H7 (cell line): ENCODE data around the gene GYG2. TPM values are rescaled to one million over a fixed set of nuclear protein-coding genes. Genes with fewer than 3 reads are reported as not detected.
"Not testable (repeated sequence)": the region's sequence is repeated elsewhere in the genome, so short reads cannot be mapped to it uniquely, and the experiment has no call there.

Experiments
- DNase-seq: peaks from one replicate; pipeline ENCODE4 v3.0.0; 2012
- H3K27me3 ChIP-seq: 2 replicates; pipeline ENCODE4 v1.6.0; 2011; ENCODE audit warnings: mild to moderate bottlenecking, low read length; ENCODE audit not compliant: control insufficient read depth, insufficient read depth
- H3K36me3 ChIP-seq: replicated peaks from 2 replicates; pipeline ENCODE4 v1.5.1; 2011; ENCODE audit warnings: low read length; ENCODE audit not compliant: control insufficient read depth, insufficient read depth
- H3K4me3 ChIP-seq: 2 replicates; pipeline ENCODE4 v1.5.1; 2011; ENCODE audit warnings: low read depth, mild to moderate bottlenecking, control low read depth, low read length, moderate library complexity; ENCODE audit not compliant: insufficient read depth
- total RNA-seq: library from RNA; depleted of rRNA; stranded (reverse); fragments of >200 nt; shearing (Covaris generic); gene quantifications from 2 replicates; pipeline ENCODE4 v1.2.3, GENCODE V29; 2014

Gene GYG2
- total RNA-seq, 1 experiment from 2014 or later = 40.5 TPM

GRCh38 chrX:2892816-2893215, 64.1 kb downstream of the GYG2 start:
- H3K27me3 ChIP-seq = no peaks in the 10 kb centered on the region
- no peak for DNase-seq
- no peaks in the 10 kb centered on the region for H3K36me3 ChIP-seq
- no peak overlapping the region for H3K4me3 ChIP-seq

GRCh38 chrX:2894885-2895292, 66.2 kb downstream of the GYG2 start:
- H3K4me3 ChIP-seq = no peak overlapping the region
- DNase-seq = no peak
- H3K36me3 ChIP-seq = no peaks in the 10 kb centered on the region

GRCh38 chrX:2897311-2897689, 68.6 kb downstream of the GYG2 start:
- H3K4me3 ChIP-seq = no peak overlapping the region

More at GRCh38 chrX:2894885-2895292, 66.2 kb downstream of the GYG2 start:
- no peaks in the 10 kb centered on the region for H3K27me3 ChIP-seq

GRCh38 chrX:2897690-2898623, 69.2 kb downstream of the GYG2 start:
- not testable (repeated sequence) for H3K27me3 ChIP-seq, H3K4me3 ChIP-seq, H3K36me3 ChIP-seq
- DNase-seq = peak; percentile 72

More at GRCh38 chrX:2897311-2897689, 68.6 kb downstream of the GYG2 start:
- H3K27me3 ChIP-seq = no peaks in the 10 kb centered on the region
- H3K36me3 ChIP-seq = no peaks in the 10 kb centered on the region
- DNase-seq = no peak

GRCh38 chrX:2898846-2899512, 70.2 kb downstream of the GYG2 start:
- Histone ChIP-seq H3K36me3 (no peaks in the 10 kb centered on the region; the same call in 1 of the 2 replicates), H3K4me3 (no peak overlapping the region), H3K27me3 (no peaks in the 10 kb centered on the region)
- DNase-seq = no peak

- H3K36me3 ChIP-seq = no peaks in the 10 kb centered on the region; the same call in 1 of the 2 replicates
- no peak overlapping the region for H3K4me3 ChIP-seq
- H3K27me3 ChIP-seq = no peaks in the 10 kb centered on the region
- no peak for DNase-seq
Observed at GRCh38 chrX:2901367-2902036, 72.8 kb downstream of the GYG2 start.

- no peaks in the 10 kb centered on the region for H3K27me3 ChIP-seq
- no peaks in the 10 kb centered on the region; the same call in 1 of the 2 replicates for H3K36me3 ChIP-seq
- DNase-seq = no peak
- H3K4me3 ChIP-seq = no peak overlapping the region
Observed at GRCh38 chrX:2902841-2903240, 74.1 kb downstream of the GYG2 start.

GRCh38 chrX:2903366-2903765, 74.6 kb downstream of the GYG2 start:
- H3K4me3 ChIP-seq = no peak overlapping the region
- DNase-seq = no peak
- H3K36me3 ChIP-seq = no peaks in the 10 kb centered on the region; the same call in 1 of the 2 replicates
- no peaks in the 10 kb centered on the region for H3K27me3 ChIP-seq

GRCh38 chrX:2907295-2907694, 78.6 kb downstream of the GYG2 start:
- no peak for DNase-seq
- Histone ChIP-seq H3K36me3 (no peaks in the 10 kb centered on the region; the same call in 1 of the 2 replicates), H3K4me3 (no peak overlapping the region), H3K27me3 (no peaks in the 10 kb centered on the region)

GRCh38 chrX:2908125-2908685, 79.5 kb downstream of the GYG2 start:
- Histone ChIP-seq H3K4me3 (no peak overlapping the region), H3K36me3 (no peaks in the 10 kb centered on the region; the same call in 1 of the 2 replicates), H3K27me3 (no peaks in the 10 kb centered on the region)
- DNase-seq = no peak

GRCh38 chrX:2910109-2910508, 81.4 kb downstream of the GYG2 start:
- Histone ChIP-seq H3K36me3 (no peaks in the 10 kb centered on the region), H3K27me3 (no peaks in the 10 kb centered on the region), H3K4me3 (no peak overlapping the region)
- DNase-seq = no peak

- Histone ChIP-seq H3K27me3 (no peaks in the 10 kb centered on the region), H3K36me3 (no peaks in the 10 kb centered on the region)
- DNase-seq = peak; percentile 46
Observed at GRCh38 chrX:2913118-2913517, 84.4 kb downstream of the GYG2 start.

GRCh38 chrX:2917767-2918166, 89.0 kb downstream of the GYG2 start:
- no peaks in the 10 kb centered on the region for H3K36me3 ChIP-seq

More at GRCh38 chrX:2913118-2913517, 84.4 kb downstream of the GYG2 start:
- no peak overlapping the region for H3K4me3 ChIP-seq

GRCh38 chrX:2921193-2921592, 92.5 kb downstream of the GYG2 start:
- Histone ChIP-seq H3K27me3 (no peaks in the 10 kb centered on the region), H3K4me3 (no peak overlapping the region), H3K36me3 (no peaks in the 10 kb centered on the region)
- DNase-seq = no peak

More at GRCh38 chrX:2917767-2918166, 89.0 kb downstream of the GYG2 start:
- no peak for DNase-seq
- no peak overlapping the region for H3K4me3 ChIP-seq
- H3K27me3 ChIP-seq = no peaks in the 10 kb centered on the region
